HG03066 (cell line): ENCODE measurements around the gene SRGAP1.
"Not testable (repeated sequence)": the region's sequence is repeated elsewhere in the genome, so short reads cannot be mapped to it uniquely, and the experiment has no call there.

Experiments used
- ATAC-seq: cut with Tn5 transposase; IDR thresholded peaks from one replicate; pipeline ENCODE4 v1.9.1; 2021; ENCODE audit warnings: low read depth; ENCODE audit not compliant: unreplicated experiment

The SRGAP1 gene

GRCh38 chr12:63864454-63864706 is 19.9 kb downstream of the SRGAP1 start:
- no peak for ATAC-seq

GRCh38 chr12:63865448-63865847 is 20.9 kb downstream of the SRGAP1 start:
- ATAC-seq = no peak

- ATAC-seq = no peak
These were observed 22.6 kb downstream of the SRGAP1 start for GRCh38 chr12:63867053-63867452.

GRCh38 chr12:63869656-63870055 is 25.2 kb downstream of the SRGAP1 start:
- ATAC-seq = no peak

- no peak for ATAC-seq
These were observed 26.3 kb downstream of the SRGAP1 start for GRCh38 chr12:63870838-63871237.

- ATAC-seq = no peak
These were observed 30.5 kb downstream of the SRGAP1 start for GRCh38 chr12:63874897-63875480.

- no peak for ATAC-seq
These were observed 31.2 kb downstream of the SRGAP1 start for GRCh38 chr12:63875703-63876102.

GRCh38 chr12:63876980-63877379 is 32.5 kb downstream of the SRGAP1 start:
- no peak for ATAC-seq

- no peak for ATAC-seq
These were observed 33.2 kb downstream of the SRGAP1 start for GRCh38 chr12:63877693-63878092.

GRCh38 chr12:63880235-63880634 is 35.7 kb downstream of the SRGAP1 start:
- ATAC-seq = not testable (repeated sequence)

GRCh38 chr12:63880742-63881263 is 36.3 kb downstream of the SRGAP1 start:
- no peak for ATAC-seq

GRCh38 chr12:63882844-63883243 is 38.3 kb downstream of the SRGAP1 start:
- ATAC-seq = no peak

GRCh38 chr12:63885401-63885800 is 40.9 kb downstream of the SRGAP1 start:
- ATAC-seq = no peak

GRCh38 chr12:63888908-63889635 is 44.6 kb downstream of the SRGAP1 start:
- no peak for ATAC-seq

GRCh38 chr12:63889721-63890509 is 45.4 kb downstream of the SRGAP1 start:
- no peak for ATAC-seq

GRCh38 chr12:63893170-63893569 is 48.7 kb downstream of the SRGAP1 start:
- no peak for ATAC-seq

- no peak for ATAC-seq
These were observed 49.6 kb downstream of the SRGAP1 start for GRCh38 chr12:63894132-63894531.

GRCh38 chr12:63895841-63896240 is 51.3 kb downstream of the SRGAP1 start:
- no peak for ATAC-seq

GRCh38 chr12:63897931-63898330 is 53.4 kb downstream of the SRGAP1 start:
- no peak for ATAC-seq

- no peak for ATAC-seq
These were observed 54.4 kb downstream of the SRGAP1 start for GRCh38 chr12:63898764-63899337.

GRCh38 chr12:63899396-63899795 is 54.9 kb downstream of the SRGAP1 start:
- no peak for ATAC-seq
